ENCODE data around the gene ZBTB46.

Gene ZBTB46

GRCh38 chr20:63702036-63702665, 128.9 kb downstream of the ZBTB46 start:
- no peak for DNase-seq

- DNase-seq: no peak
Observed at GRCh38 chr20:63701329-63702035, 129.6 kb downstream of the ZBTB46 start.

GRCh38 chr20:63701051-63701328, 130.1 kb downstream of the ZBTB46 start:
- DNase-seq: no peak

- DNase-seq: no peak
Observed at GRCh38 chr20:63700199-63701050, 130.6 kb downstream of the ZBTB46 start.

GRCh38 chr20:63699466-63700198, 131.4 kb downstream of the ZBTB46 start:
- no peak for DNase-seq

- DNase-seq: no peak
Observed at GRCh38 chr20:63698739-63699465, 132.2 kb downstream of the ZBTB46 start.

GRCh38 chr20:63697868-63698545, 133.1 kb downstream of the ZBTB46 start:
- no peak for DNase-seq

- no peak for DNase-seq
Observed at GRCh38 chr20:63697357-63697867, 133.7 kb downstream of the ZBTB46 start.

- DNase-seq: no peak
Observed at GRCh38 chr20:63696628-63697356, 134.3 kb downstream of the ZBTB46 start, which contains the start of gene TNFRSF6B. TSS of gene TNFRSF6B (plus strand) at chr20:63696652. CDS start at chr20:63696768, 116 bp downstream.

- no peak for DNase-seq
Observed at GRCh38 chr20:63696306-63696627, 134.8 kb downstream of the ZBTB46 start.

GRCh38 chr20:63695424-63696305, 135.4 kb downstream of the ZBTB46 start:
- no peak for DNase-seq

GRCh38 chr20:63694584-63695423, 136.3 kb downstream of the ZBTB46 start:
- no peak for DNase-seq

GRCh38 chr20:63693733-63694583, 137.1 kb downstream of the ZBTB46 start:
- DNase-seq: no peak
